ENCODE measurements around the gene GCKR.

Gene GCKR

GRCh38 chr2:27566628-27567027 lies 70.0 kb downstream of the GCKR start:
- intact Hi-C loops (cut with DNase I): no loop called here
- no peak for DNase-seq

GRCh38 chr2:27569398-27569797 lies 72.8 kb downstream of the GCKR start:
- intact Hi-C loops (cut with DNase I): no loop called here
- no peak for DNase-seq

- intact Hi-C loops (cut with DNase I): no loop called here
Observed at GRCh38 chr2:27571197-27571596, 74.6 kb downstream of the GCKR start.

GRCh38 chr2:27571681-27572080 lies 75.0 kb downstream of the GCKR start:
- intact Hi-C loops (cut with DNase I): no loop called here
- DNase-seq: no peak

More at GRCh38 chr2:27571197-27571596, 74.6 kb downstream of the GCKR start:
- no peak for DNase-seq

- intact Hi-C loops (cut with DNase I): no loop called here
- DNase-seq: no peak
Observed at GRCh38 chr2:27572439-27572838, 75.8 kb downstream of the GCKR start.

GRCh38 chr2:27572998-27573429 lies 76.4 kb downstream of the GCKR start:
- intact Hi-C loops (cut with DNase I): no loop called here
- DNase-seq: no peak

Measured in posterior cingulate gyrus (tissue), 11 donors.